ENCODE results near the gene FAM131C. TPM values are rescaled to one million over a fixed set of nuclear protein-coding genes. Genes with fewer than 3 reads are reported as not detected.

The FAM131C gene
- polyA plus RNA-seq, 3 donors = not detected

- Histone ChIP-seq H3K27me3 (ENCODE audit: control insufficient read depth in 2 of 2, insufficient read depth in 2 of 2, low read length in 2 of 2) (peaks cover 8 to 31% of the 10 kb centered on the region in 2 donors), H3K9me3 (replicated peaks in 1 of 2; ENCODE audit: control insufficient read depth in 1 of 2, insufficient read depth in 1 of 2, low read length in 2 of 2) (peaks cover 0 to 4% of the 10 kb centered on the region in 2 donors), H2AFZ (ENCODE audit: insufficient read depth, low read depth, low read length, poor library complexity, severe bottlenecking) (no peak overlapping the region), H3K79me2 (ENCODE audit: insufficient read depth, low read length) (no peaks in the 10 kb centered on the region), H3K4me1 (ENCODE audit: control insufficient read depth in 1 of 2, insufficient read depth in 2 of 2, low read length in 2 of 2) (peaks cover 3 to 6% of the 10 kb centered on the region in 2 donors), H3K4me3 (replicated peaks in 1 of 3; ENCODE audit: low read depth in 2 of 3, low read length in 3 of 3) (no peak overlapping the region), H3K36me3 (replicated peaks in 1 of 2; ENCODE audit: control insufficient read depth in 1 of 2, insufficient read depth in 2 of 2, low read length in 2 of 2) (no peaks in the 10 kb centered on the region), H4K20me1 (ENCODE audit: insufficient read depth, low read length) (no peaks in the 10 kb centered on the region), H3K9ac (ENCODE audit: insufficient read depth, low read length, poor library complexity, severe bottlenecking) (no peak overlapping the region), H3K27ac (ENCODE audit: low read depth in 1 of 2, low read length in 2 of 2) (no peak overlapping the region), H3K4me2 (replicated peaks; ENCODE audit: extremely low read depth, low read length, poor library complexity, severe bottlenecking) (no peak overlapping the region)
- peaks cover 0 to 6% (median 0%) of the 10 kb centered on the region in 7 donors for H3K9me3 Mint-ChIP-seq
- peaks cover 6% of the 10 kb centered on the region for H3K4me1 Mint-ChIP-seq
- no peak overlapping the region for H3K27ac Mint-ChIP-seq
- peaks cover 34 to 60% (median 45%) of the 10 kb centered on the region in 3 donors for H3K27me3 Mint-ChIP-seq (ENCODE audit: low read depth in 3 of 3)
- no peak for TF ChIP-seq CTCF (IDR thresholded peaks at IDR 0.05)
- intact Hi-C loops (cut with micrococcal nuclease) = no loop called here
- no peak overlapping the region for H3K4me3 Mint-ChIP-seq
- WGBS (ENCODE audit: insufficient coverage) = 94% methylated on average over 2 of the region's 9 CpGs
- no peak for DNase-seq
- H3K36me3 Mint-ChIP-seq = peaks cover 0 to 3% of the 10 kb centered on the region in 2 donors
Measured at GRCh38 chr1:16070640-16071355, 2.7 kb downstream of the FAM131C start.

- DNase-seq = no peak
- no peaks in the 10 kb centered on the region for H3K79me2 ChIP-seq (ENCODE audit: insufficient read depth, low read length)
- no peak overlapping the region for H3K27ac ChIP-seq (ENCODE audit: low read depth in 1 of 2, low read length in 2 of 2)
- H3K27me3 ChIP-seq (ENCODE audit: control insufficient read depth in 2 of 2, insufficient read depth in 2 of 2, low read length in 2 of 2) = peaks cover 3 to 20% of the 10 kb centered on the region in 2 donors
- H4K20me1 ChIP-seq (ENCODE audit: insufficient read depth, low read length) = no peaks in the 10 kb centered on the region
- no peak overlapping the region for H3K4me3 ChIP-seq (replicated peaks in 1 of 3; ENCODE audit: low read depth in 2 of 3, low read length in 3 of 3)
- Mint-ChIP-seq H3K4me3 (no peak overlapping the region), H3K27me3 (ENCODE audit: low read depth in 3 of 3) (peaks cover 29 to 61% (median 44%) of the 10 kb centered on the region in 3 donors), H3K27ac (no peak overlapping the region), H3K4me1 (no peaks in the 10 kb centered on the region), H3K9me3 (peaks cover 0 to under 1% (median 0%) of the 10 kb centered on the region in 7 donors), H3K36me3 (no peaks in the 10 kb centered on the region)
- no peak overlapping the region for H3K4me2 ChIP-seq (replicated peaks; ENCODE audit: extremely low read depth, low read length, poor library complexity, severe bottlenecking)
- 82% methylated on average over 10 of the region's 11 CpGs for WGBS (ENCODE audit: insufficient coverage)
- intact Hi-C loops (cut with micrococcal nuclease) = no loop called here
- no peak for TF ChIP-seq CTCF (IDR thresholded peaks at IDR 0.05)
- no peak overlapping the region for H3K9ac ChIP-seq (ENCODE audit: insufficient read depth, low read length, poor library complexity, severe bottlenecking)
- no peaks in the 10 kb centered on the region for H3K9me3 ChIP-seq (replicated peaks in 1 of 2; ENCODE audit: control insufficient read depth in 1 of 2, insufficient read depth in 1 of 2, low read length in 2 of 2)
- no peaks in the 10 kb centered on the region for H3K36me3 ChIP-seq (replicated peaks in 1 of 2; ENCODE audit: control insufficient read depth in 1 of 2, insufficient read depth in 2 of 2, low read length in 2 of 2)
- H3K4me1 ChIP-seq (ENCODE audit: control insufficient read depth in 1 of 2, insufficient read depth in 2 of 2, low read length in 2 of 2) = peaks cover 3 to 6% of the 10 kb centered on the region in 2 donors
- H2AFZ ChIP-seq (ENCODE audit: insufficient read depth, low read depth, low read length, poor library complexity, severe bottlenecking) = no peak overlapping the region
Measured at GRCh38 chr1:16068356-16069270, 4.8 kb downstream of the FAM131C start.

Data from CD14-positive monocyte (primary cell).